ENCODE results near the gene MITF.

Gene MITF

GRCh38 chr3:69926385-69926784, 187.1 kb downstream of the MITF start:
- DNase-seq, result no peak

GRCh38 chr3:69927571-69927970, 188.3 kb downstream of the MITF start:
- DNase-seq, result no peak

- no peak for DNase-seq
These were observed 189.8 kb downstream of the MITF start for GRCh38 chr3:69929019-69929418.

GRCh38 chr3:69930564-69930963, 191.3 kb downstream of the MITF start:
- no peak for DNase-seq

GRCh38 chr3:69932087-69932486, 192.8 kb downstream of the MITF start:
- no peak for DNase-seq

- no peak for DNase-seq
These were observed 193.2 kb downstream of the MITF start for GRCh38 chr3:69932501-69932900.

- no peak for DNase-seq
These were observed 195.1 kb downstream of the MITF start for GRCh38 chr3:69934398-69934797.

- DNase-seq, result no peak
These were observed 197.0 kb downstream of the MITF start for GRCh38 chr3:69936266-69936665.

GRCh38 chr3:69938061-69938460, 198.8 kb downstream of the MITF start:
- no peak for DNase-seq

- no peak for DNase-seq
These were observed 199.7 kb downstream of the MITF start for GRCh38 chr3:69938931-69939330.

- no peak for DNase-seq
These were observed 201.8 kb downstream of the MITF start for GRCh38 chr3:69941037-69941436.

GRCh38 chr3:69941439-69942176, 202.3 kb downstream of the MITF start:
- DNase-seq, result no peak

GRCh38 chr3:69944931-69945493, 205.7 kb downstream of the MITF start:
- DNase-seq, result no peak

- DNase-seq, result no peak
These were observed 209.1 kb downstream of the MITF start for GRCh38 chr3:69948246-69948862.

- DNase-seq, result no peak
These were observed 212.4 kb downstream of the MITF start for GRCh38 chr3:69951616-69952015.

- DNase-seq, result no peak
These were observed 220.3 kb downstream of the MITF start for GRCh38 chr3:69959581-69959980.

- no peak for DNase-seq
These were observed 222.6 kb downstream of the MITF start for GRCh38 chr3:69961706-69962439.

GRCh38 chr3:69963643-69964042, 224.4 kb downstream of the MITF start:
- DNase-seq, result no peak

- DNase-seq, result no peak
These were observed 227.9 kb downstream of the MITF start for GRCh38 chr3:69967156-69967555.

- DNase-seq, result no peak
These were observed 231.6 kb downstream of the MITF start for GRCh38 chr3:69970827-69971226.

- no peak for DNase-seq
These were observed 233.4 kb downstream of the MITF start for GRCh38 chr3:69972672-69973071.

- no peak for DNase-seq
These were observed 236.8 kb downstream of the MITF start for GRCh38 chr3:69976021-69976420.

- no peak for DNase-seq
These were observed 244.4 kb downstream of the MITF start for GRCh38 chr3:69983546-69984265.

Data from NCI-H2081 treated with DMSO at 0.1 percent for 48 hours (cell line).